Eye (tissue), 1 donor: ENCODE measurements around the gene RBM22.

Experiments used
- DNase-seq: peaks from one replicate; pipeline ENCODE4 v3.0.0-alpha.2; 2015

The RBM22 gene

DNA sequence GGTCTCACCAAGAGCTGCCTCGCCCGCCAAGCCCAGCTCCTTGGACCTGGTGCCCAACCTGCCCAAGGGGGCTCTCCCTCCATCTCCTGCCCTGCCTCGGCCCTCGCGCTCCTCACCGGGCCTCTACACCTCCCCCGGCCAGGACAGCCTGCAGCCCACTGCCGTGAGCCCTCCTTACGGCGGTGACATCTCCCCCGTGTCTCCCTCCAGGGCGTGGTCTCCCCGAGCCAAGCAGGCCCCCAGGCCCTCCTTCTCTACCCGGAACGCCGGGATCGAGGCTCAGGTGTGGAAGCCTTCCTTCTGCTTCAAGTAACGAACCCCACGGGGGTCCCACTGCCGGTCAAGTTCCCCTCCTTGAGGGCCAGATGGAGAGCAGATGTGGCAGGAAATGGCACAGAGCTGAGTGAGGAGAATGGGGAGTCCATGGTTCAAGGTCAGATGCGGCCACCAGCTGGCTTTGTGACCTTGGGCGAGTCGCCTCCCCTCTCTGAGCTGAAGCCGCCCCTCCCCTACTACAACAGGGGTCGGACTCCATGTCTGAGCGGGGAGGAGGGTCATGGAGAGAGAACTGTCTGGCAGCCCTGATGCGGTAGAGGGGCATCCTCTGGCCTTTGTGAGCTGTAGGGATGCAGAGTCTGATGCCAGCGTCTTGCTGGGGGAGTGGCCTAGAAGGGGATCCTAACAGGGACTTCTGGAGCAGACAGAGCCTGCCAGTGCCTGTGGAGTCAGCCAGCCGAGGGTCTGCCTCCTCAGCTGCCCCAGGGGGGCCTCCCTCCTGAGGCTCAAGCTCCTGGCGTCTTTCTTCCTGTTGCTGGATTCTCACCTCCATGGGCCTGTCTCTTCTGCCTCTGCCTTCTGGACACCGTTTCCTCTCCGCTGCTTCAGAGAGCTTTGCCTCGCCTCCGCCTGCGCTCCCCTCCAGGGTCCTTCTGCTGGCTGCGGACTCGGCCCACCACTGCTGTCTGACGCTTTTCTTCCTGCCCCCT lies 50.5 kb downstream of the RBM22 start:
- peak; percentile 52 for DNase-seq

DNA sequence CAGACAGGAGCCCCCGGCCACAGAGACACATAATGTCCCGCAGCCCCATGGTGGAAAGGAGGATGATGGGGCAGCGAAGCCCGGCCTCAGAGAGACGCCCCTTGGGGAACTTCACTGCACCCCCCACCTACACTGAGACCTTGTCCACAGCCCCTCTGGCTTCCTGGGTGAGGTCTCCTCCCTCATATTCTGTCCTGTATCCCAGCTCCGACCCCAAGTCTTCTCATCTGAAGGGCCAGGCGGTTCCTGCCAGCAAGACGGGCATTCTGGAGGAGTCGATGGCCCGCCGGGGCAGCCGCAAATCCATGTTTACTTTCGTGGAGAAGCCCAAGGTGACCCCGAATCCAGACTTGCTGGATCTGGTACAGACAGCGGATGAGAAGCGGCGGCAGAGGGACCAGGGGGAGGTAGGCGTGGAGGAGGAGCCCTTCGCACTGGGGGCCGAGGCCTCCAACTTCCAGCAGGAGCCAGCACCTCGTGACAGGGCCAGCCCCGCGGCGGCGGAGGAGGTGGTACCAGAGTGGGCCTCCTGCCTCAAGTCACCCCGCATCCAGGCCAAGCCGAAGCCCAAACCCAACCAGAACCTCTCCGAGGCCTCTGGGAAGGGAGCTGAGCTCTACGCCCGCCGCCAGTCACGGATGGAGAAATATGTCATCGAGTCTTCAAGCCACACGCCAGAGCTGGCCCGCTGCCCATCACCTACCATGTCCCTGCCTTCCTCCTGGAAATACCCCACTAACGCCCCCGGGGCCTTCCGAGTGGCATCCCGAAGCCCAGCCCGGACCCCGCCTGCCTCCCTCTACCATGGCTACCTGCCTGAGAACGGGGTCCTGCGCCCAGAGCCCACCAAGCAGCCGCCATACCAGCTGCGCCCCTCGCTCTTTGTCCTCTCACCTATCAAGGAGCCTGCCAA lies 51.5 kb downstream of the RBM22 start:
- DNase-seq, result no peak

DNA sequence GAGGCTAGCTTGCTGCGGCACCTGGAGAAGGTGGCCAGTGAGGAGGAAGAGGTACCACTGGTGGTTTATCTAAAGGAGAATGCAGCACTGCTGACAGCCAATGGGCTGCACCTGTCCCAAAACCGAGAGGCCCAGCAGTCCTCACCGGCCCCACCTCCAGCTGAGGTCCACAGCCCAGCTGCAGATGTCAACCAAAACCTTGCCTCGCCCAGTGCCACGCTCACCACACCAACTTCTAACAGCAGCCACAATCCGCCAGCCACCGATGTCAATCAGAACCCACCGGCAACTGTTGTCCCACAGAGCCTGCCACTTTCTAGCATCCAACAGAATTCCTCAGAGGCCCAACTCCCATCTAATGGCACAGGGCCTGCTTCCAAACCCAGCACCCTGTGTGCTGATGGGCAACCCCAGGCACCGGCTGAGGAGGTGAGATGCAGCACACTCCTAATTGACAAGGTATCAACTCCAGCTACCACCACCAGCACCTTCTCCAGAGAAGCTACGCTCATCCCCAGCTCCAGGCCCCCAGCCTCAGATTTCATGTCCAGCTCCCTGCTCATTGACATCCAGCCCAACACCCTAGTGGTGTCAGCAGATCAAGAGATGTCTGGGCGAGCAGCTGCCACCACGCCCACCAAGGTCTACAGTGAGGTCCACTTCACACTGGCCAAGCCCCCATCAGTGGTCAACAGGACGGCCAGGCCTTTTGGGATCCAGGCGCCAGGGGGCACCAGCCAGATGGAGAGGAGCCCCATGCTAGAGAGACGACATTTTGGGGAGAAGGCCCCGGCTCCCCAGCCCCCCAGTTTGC lies 52.4 kb downstream of the RBM22 start:
- DNase-seq, result no peak

DNA sequence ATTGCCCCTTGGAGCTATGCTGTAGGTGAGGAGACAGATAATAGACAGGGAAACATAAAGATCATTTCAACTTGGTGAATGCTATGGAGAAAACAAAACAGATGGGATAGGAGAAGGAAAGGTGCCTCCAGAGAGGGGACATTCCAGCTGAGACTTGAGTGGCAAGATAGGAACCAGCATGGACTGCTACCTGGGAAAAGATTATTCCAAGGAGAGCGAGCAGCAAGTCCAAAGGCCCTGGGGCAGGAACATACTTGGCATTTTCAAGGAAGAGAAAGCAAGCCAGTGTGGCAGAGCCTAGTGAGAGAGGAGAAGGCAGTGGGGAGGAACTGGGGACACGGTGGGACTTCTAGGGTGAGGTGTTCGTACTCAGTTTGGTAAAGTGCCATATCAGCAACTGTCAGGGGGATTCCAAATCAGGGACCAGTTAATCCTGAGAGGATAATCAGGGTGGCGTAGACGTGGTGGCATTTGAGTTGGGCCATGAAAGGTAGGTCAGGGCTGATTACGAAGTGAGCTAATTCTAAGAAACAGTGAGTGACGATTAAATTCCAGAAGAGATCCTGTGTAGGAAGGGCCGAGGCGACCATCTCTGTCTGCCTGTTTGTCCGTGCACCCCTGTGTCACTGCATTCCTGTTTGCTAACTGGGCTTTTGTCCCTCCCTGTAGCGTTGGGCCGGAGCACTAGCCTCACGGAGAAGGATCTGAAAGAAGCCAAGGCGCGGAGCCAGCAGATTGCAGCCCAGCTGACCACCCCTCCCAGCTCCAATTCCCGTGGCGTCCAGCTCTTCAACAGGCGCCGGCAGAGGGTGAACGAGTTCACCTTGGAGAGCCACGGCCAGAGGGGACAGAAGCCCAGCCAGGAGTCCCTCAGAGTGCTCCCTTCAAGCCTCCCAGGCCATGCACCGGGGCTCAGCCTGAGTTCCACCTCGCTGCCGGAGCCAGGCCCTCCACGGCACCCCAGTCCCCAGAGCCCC lies 53.3 kb downstream of the RBM22 start:
- peak; percentile 64 for DNase-seq

DNA sequence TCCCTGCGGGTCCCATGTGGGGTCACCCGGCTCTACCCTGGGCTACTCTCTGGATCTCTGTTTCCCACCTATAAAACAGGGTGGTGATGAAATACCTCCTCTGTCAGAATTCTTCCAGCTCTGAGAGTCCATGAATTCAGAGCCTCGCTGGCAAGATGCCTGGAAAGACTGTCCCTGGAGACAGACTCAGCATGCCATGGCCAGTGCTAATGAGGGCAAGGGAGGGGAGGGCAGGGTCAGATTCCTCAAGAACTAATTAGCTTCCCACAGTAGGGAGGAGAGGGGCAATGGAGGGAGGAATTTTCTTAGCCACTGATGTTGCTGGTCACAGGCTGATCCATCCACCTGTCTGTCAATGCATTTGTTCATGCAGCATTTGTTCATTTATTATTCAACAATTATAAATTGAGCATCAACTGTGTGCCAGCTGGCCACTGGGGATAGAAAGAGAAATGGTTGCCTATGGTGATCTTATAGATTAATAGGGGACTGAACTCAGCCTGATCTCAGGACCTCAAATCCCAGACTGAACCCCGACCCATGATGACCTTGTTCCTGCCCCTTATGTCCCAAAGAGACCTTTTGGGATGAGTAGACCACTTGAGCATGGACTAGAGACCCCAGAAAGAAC lies 55.7 kb downstream of the RBM22 start:
- peak; percentile 95 for DNase-seq

DNA sequence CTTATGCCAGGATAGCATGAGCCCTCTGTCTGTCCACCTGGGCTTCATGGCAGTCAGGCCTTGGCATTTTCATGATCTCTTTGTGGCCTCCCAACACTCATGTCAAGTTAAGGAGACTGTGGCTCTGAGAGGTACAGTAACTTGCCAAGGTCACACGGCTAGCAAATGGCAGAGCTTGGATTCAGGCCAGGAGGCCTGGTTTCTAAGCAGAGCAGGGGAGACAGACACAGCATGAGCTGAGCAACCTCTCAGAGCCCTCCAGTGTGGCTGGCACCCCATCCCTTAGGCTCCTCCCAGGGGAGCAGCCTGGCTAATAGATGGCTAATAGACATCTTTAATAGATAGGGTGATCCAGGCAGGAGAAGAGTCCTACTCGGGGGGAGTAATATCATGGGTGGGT lies 56.3 kb downstream of the RBM22 start:
- DNase-seq, result no peak

DNA sequence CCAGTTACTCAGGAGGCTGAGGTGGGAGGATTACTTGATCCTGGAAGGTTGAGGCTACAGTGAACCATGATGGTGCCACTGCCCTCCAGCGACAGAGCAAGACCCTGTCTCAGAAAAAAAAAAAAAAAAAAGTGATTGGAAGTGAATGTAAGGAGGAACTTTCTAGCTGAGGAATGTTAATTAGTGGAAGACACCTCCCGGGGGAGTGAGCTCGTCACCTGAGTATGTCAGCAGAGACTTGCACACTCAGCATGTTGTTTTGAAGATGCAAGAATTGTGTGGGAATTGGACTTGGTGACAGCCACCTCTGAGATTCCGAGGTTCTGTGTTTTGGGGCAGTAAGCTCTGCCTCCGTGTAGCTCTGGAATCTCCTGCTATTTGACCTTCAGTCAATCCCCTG lies 56.8 kb downstream of the RBM22 start:
- no peak for DNase-seq

DNA sequence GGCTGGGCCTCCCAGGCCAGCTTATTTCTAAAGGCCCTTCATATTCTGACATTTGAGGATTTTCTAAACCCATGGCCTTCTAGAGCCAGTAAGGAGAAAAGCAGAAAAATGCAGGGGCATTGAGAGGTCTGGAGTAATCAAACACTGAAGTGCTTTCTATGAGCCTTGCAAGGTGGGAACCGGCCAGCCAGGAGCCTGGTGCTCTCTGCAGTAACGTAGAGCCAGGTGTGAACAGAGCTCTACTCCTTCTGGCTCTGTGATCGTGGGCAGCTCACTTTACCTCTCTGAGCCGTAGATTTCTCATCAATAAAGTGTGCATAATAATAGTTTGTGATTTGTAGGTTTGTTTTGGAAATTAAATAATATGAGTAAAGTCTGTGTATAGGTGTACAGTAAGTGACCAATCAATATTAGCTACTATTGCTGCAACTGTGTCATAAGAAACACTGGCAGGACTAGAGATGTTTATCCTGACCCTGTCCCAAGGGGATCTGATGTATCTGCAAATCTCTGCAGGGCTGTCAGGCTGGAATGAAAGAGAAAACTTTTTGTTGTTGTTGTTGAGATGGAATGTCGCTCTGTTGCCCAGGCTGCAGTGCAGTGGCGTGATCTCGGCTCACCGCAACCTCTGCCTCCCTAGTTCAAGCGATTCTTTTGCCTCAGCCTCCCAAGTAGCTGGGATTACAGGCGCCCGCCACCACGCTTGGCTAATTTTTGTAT lies 57.7 kb downstream of the RBM22 start:
- DNase-seq, result no peak

DNA sequence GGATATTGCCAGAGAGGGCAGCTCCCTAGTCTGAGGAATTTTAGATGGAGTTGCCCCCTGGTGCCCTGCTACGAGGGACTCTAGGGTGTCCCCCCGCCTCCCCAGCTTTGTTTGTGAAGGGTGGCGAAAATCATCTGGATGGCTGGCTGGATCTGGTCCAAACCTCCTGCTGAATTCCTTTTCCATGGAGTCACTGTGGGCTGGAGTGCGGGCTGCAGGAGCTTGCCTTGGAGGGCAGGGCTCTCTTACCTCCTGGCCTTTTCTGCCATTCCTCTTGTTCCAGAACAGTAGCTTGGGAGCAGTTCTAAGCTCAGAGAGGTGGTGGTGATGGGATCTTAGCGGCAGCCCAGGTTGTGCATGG lies 58.3 kb downstream of the RBM22 start:
- peak; percentile 81 for DNase-seq

DNA sequence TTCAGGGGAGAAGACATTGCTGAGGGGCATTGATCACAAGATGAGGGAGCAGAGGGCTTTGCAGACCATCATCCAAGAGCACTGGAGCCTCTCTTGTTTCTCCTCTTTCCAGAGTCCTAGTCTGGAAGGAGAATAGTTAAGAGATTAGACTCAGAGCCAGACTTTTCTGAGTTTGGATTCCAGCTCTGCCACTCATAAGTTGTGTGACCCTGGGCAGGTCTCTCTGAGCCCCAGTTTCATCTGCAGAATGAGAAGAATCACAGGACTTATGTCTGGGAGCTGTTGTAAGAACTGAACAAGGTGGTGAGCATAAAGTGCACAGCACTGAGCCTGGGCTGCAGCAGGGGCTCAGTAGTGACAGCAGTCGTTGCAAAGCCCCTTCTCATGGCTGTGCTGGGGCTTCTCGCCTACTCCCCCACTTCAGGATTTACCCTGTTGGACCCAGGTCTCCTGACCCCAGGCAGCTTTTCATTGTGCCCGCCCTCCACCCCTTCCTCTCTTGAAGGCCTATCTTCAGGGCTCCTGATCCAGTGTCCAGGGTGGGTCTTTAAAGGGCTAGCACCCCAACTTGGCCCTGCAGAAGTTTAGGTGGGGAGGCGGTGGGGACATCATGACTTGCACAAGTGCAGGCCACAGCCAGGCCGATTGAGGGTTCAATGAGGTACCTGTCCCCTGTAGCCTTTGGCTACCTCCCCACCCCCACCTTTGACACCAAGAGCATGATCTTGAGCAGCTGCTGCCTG lies 58.9 kb downstream of the RBM22 start:
- no peak for DNase-seq

DNA sequence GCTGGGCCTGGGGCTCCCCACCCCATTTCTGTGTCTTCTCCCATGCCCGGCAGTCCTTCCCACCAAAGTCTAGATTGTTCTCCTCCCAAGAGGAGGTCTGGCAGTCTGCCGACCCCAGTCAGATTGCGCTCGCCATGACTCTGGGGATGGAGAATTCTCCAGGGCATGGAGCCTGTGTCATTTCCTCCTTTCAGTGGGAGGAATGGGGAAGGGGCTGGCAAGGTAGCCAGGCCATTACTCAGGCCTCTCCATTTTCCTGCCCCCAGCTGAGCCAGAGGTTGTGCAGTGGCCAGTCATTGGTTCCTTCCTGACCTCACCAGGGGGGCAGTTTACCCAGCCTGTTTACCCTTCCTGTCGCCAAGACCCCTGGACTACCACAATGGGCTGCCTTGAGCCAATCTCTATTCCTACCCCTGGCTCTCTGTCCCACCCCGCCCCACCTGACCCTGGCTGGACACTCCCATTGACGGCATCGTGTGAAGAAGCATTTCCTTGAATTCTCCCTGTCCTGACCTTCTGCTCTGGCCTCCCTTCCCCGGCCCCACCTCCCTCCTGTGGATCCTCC lies 59.8 kb downstream of the RBM22 start:
- DNase-seq, result no peak
